Activated B cell treated with CpG ODN at 0.5 μM for 24 hours (primary cell): Measurements from ENCODE around the gene MICALL1. TPM values are rescaled to one million over a fixed set of nuclear protein-coding genes. Genes with fewer than 3 reads are reported as not detected.

Experiments
- ATAC-seq: fragments of 200-7000 bp; cut with Tn5 transposase; one replicate; pipeline ENCODE4 v1.10.0; 2021; ENCODE audit warnings: low read depth, mild to moderate bottlenecking, moderate library complexity
- CTCF ChIA-PET: fragments of 350-600 bp; sonication (Branson Sonifier 250); formaldehyde crosslinking; loops from one replicate; lab custom pipeline; 2021; ENCODE audit warnings: antibody characterized with exemption; lab: Charles Lee
- POLR2A ChIA-PET: fragments of 350-600 bp; sonication (Branson Sonifier 250); formaldehyde crosslinking; loops from one replicate; lab custom pipeline; 2021; ENCODE audit warnings: antibody characterized with exemption; lab: Charles Lee
- DNase-seq: peaks from one replicate; pipeline ENCODE4 v3.0.0; 2022
- H3K27ac Mint-ChIP-seq: one replicate; pipeline ENCODE4 v1.8.0; 2020; ENCODE audit warnings: mixed read lengths
- H3K27me3 Mint-ChIP-seq: one replicate; pipeline ENCODE4 v1.8.0; 2021; ENCODE audit warnings: mixed read lengths
- H3K36me3 Mint-ChIP-seq: one replicate; pipeline ENCODE4 v1.8.0; 2021; ENCODE audit warnings: low read depth, mixed read lengths
- H3K4me1 Mint-ChIP-seq: one replicate; pipeline ENCODE4 v1.8.0; 2021; ENCODE audit warnings: mixed read lengths
- H3K4me3 Mint-ChIP-seq: one replicate; pipeline ENCODE4 v1.8.0; 2020; ENCODE audit warnings: mild to moderate bottlenecking, mixed read lengths
- H3K9me3 Mint-ChIP-seq: one replicate; pipeline ENCODE4 v1.8.0; 2020; ENCODE audit warnings: mixed read lengths
- intact Hi-C: fragments of 100-400 bp; cut with micrococcal nuclease; formaldehyde crosslinking; loops from one replicate; pipeline ENCODE4 v1.15.1; 2024
- total RNA-seq: library from RNA; stranded (reverse); gene quantifications from 2 replicates; pipeline ENCODE4 v1.2.3, GENCODE V29; 2022
- TF ChIP-seq, protein P1 (sequence below): fragments of 200-600 bp; IDR thresholded peaks from one replicate; pipeline ENCODE4 v1.8.0; 2022; ENCODE audit warnings: antibody characterized with exemption, mild to moderate bottlenecking

MICALL1 gene
- total RNA-seq, 1 donor from 2014 or later, result 27.6 TPM

DNA sequence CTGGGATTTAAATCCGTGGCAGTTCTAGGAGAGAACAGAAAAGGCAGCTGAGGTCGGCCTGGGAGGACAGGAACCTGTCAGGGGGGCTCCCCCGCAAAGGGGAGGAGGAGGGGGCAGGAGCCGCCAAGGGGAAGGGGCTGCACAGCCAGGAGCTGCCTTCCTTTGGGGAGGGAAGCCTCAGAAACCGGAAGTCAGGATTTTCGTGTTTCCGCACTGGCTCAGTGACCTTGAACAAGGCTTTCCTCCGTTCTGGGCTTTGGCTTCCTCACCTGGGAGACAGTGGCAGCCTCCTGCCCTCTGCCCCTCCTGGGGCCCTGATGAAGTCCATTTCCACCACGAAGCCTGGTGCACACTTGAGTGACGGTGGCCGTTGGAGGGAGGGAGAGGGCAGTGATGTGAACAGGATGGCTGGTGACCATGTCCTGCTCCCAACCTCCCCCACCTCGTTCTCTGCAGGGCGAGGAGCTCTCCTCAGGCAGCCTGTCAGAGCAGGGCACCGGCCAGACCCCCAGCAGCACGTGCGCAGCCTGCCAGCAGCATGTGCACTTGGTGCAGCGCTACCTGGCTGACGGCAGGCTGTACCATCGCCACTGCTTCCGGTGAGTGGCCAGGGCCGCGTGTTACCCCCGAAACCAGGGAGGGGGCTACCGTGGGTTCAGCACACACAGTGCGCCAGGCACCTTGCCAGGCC is 12.6 kb downstream of the MICALL1 start:
- H3K9me3 Mint-ChIP-seq, result no peaks in the 10 kb centered on the region
- peaks cover 35% of the 10 kb centered on the region for H3K36me3 Mint-ChIP-seq
- DNase-seq, result no peak
- TF ChIP-seq, protein P1, sequence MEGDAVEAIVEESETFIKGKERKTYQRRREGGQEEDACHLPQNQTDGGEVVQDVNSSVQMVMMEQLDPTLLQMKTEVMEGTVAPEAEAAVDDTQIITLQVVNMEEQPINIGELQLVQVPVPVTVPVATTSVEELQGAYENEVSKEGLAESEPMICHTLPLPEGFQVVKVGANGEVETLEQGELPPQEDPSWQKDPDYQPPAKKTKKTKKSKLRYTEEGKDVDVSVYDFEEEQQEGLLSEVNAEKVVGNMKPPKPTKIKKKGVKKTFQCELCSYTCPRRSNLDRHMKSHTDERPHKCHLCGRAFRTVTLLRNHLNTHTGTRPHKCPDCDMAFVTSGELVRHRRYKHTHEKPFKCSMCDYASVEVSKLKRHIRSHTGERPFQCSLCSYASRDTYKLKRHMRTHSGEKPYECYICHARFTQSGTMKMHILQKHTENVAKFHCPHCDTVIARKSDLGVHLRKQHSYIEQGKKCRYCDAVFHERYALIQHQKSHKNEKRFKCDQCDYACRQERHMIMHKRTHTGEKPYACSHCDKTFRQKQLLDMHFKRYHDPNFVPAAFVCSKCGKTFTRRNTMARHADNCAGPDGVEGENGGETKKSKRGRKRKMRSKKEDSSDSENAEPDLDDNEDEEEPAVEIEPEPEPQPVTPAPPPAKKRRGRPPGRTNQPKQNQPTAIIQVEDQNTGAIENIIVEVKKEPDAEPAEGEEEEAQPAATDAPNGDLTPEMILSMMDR, result no peak
- ATAC-seq, result no peak
- H3K27ac Mint-ChIP-seq, result peak overlapping the region; percentile 53
- ChIA-PET CTCF (interaction anchor here (0.6 kb wide), 1 partner anchor 29 kb away, joined by 3 read pairs; no protein-coding TSS in a partner anchor), POLR2A (interaction anchor here (0.7 kb wide), 1 partner anchor 658 kb away, joined by 5 read pairs; no protein-coding TSS in a partner anchor)
- peaks cover 12% of the 10 kb centered on the region for H3K4me1 Mint-ChIP-seq
- no peaks in the 10 kb centered on the region for H3K27me3 Mint-ChIP-seq
- H3K4me3 Mint-ChIP-seq, result no peak overlapping the region
- intact Hi-C loops, result no loop called here

DNA sequence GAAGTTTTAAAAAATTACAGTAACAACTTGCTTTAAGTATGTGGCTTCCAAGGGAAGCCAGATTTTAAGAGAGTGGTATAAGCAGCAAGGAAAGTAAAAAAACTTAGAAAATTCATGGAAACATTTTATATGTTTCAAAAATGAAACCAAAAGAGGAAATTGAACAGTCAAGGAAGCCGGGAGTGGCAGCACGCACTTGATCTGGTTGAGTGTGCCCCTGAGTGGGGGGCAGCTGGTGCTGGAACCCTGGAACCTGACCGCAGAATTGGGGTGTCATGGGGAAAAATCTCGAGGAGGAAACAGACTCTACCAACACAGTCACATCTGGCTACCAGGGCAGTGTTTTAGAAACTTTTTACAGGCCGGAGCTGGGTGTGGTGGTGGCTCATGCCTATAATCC is 14.0 kb downstream of the MICALL1 start:
- Mint-ChIP-seq H3K9me3 (no peaks in the 10 kb centered on the region), H3K4me1 (peaks cover 12% of the 10 kb centered on the region), H3K36me3 (peaks cover 36% of the 10 kb centered on the region), H3K27me3 (no peaks in the 10 kb centered on the region), H3K27ac (peak overlapping the region; percentile 85), H3K4me3 (peak overlapping the region; percentile 64)
- intact Hi-C loops, result no loop called here
- DNase-seq, result no peak
- TF ChIP-seq, protein P1, result no peak
- POLR2A ChIA-PET, result interaction anchor here (0.6 kb wide), 1 partner anchor 222 kb away, joined by 17 read pairs; no protein-coding TSS in a partner anchor
- peak; percentile 14 for ATAC-seq
- CTCF ChIA-PET, result no interaction called here

DNA sequence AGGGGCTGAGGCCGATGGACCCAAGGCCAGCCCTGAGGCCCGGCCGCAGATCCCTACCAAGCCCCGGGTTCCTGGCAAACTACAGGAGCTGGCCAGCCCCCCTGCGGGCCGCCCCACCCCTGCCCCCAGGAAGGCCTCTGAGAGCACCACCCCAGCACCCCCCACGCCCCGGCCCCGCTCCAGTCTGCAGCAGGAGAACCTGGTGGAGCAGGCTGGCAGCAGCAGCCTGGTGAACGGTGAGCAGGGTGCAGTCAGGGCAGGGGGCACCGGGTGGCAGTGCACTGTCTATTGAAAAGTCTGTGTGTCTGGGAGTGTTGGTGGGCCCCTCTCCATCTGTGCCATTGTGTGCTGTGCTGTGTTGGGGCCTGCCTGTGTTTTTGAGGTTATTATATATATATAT is 16.1 kb downstream of the MICALL1 start:
- H3K36me3 Mint-ChIP-seq, result peaks cover 41% of the 10 kb centered on the region
- H3K4me1 Mint-ChIP-seq, result peaks cover 12% of the 10 kb centered on the region
- no peaks in the 10 kb centered on the region for H3K27me3 Mint-ChIP-seq
- ATAC-seq, result no peak
- intact Hi-C loops, result no loop called here
- ChIA-PET CTCF (no interaction called here), POLR2A (no interaction called here)
- no peaks in the 10 kb centered on the region for H3K9me3 Mint-ChIP-seq
- H3K27ac Mint-ChIP-seq, result no peak overlapping the region
- TF ChIP-seq, protein P1, result no peak
- no peak overlapping the region for H3K4me3 Mint-ChIP-seq
- DNase-seq, result no peak

DNA sequence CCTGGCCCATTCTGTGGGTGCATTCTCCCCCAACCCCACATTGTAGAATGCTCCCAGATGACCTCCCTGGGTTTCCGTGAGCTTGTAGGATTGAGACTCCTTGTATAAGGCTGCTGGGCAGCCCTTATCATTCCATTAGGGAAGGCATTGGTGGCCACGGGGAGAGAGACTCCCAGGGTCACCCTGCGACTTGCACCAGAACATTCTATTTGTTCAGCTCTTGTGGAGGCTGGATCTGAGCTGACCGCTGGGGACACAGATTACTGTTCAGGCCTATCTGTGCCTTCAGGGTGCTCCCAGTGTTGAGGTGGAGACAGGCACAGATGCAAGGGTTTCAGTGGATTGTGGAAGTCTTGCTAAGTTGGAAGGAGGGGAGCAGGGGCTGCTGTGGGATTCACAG is 17.8 kb downstream of the MICALL1 start:
- Mint-ChIP-seq H3K36me3 (peaks cover 47% of the 10 kb centered on the region), H3K27me3 (no peaks in the 10 kb centered on the region), H3K4me1 (peaks cover 7% of the 10 kb centered on the region), H3K9me3 (no peaks in the 10 kb centered on the region), H3K4me3 (no peak overlapping the region), H3K27ac (no peak overlapping the region)
- TF ChIP-seq, protein P1, result no peak
- CTCF ChIA-PET, result interaction anchor here (1.0 kb wide), 1 partner anchor 28 kb away, joined by 3 read pairs; no protein-coding TSS in a partner anchor
- POLR2A ChIA-PET, result no interaction called here
- no peak for DNase-seq
- intact Hi-C loops, result no loop called here
- ATAC-seq, result no peak

DNA sequence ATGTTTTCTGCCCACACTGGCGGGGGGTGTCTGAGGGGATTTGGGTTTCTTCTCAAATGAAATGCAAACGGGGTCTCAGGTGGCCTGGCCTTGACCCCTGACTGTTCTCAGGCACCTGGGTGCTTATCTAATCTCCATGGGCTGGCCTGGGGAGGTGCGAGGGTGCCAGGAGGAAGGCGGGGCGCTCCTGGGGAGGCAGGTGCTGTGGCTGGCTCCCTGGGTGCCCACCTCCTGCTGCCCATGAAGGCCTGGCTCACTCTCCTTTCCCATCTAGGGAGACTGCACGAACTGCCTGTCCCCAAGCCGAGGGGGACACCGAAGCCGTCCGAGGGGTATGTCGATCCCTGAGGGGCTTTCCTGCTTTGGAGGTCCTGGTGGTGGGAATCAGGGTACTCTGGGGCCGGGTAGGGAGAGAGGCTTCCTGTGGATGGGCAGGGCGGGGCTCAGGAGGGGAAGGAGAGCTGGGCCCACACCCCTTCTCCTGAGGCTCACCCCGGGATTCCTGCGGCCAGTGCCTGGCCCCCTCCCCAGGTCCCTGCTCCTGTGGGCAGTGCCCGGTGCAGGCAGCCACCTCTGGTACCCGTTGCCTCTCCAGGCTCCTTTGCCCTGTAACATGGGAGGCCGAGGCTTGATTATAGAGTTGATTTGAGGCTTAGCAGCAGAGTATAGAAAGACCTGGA is 18.4 kb downstream of the MICALL1 start:
- H3K9me3 Mint-ChIP-seq, result no peaks in the 10 kb centered on the region
- no peak overlapping the region for H3K27ac Mint-ChIP-seq
- peaks cover 52% of the 10 kb centered on the region for H3K36me3 Mint-ChIP-seq
- DNase-seq (no peak), ATAC-seq (no peak)
- intact Hi-C loops, result no loop called here
- CTCF ChIA-PET, result interaction anchor here (1.0 kb wide), 1 partner anchor 28 kb away, joined by 3 read pairs; no protein-coding TSS in a partner anchor
- H3K27me3 Mint-ChIP-seq, result no peaks in the 10 kb centered on the region
- TF ChIP-seq, protein P1, result no peak
- POLR2A ChIA-PET, result no interaction called here
- no peak overlapping the region for H3K4me3 Mint-ChIP-seq
- peaks cover 7% of the 10 kb centered on the region for H3K4me1 Mint-ChIP-seq
